PC-3 (cell line): Measurements from ENCODE around the gene SLC12A2. TPM values are rescaled to one million over a fixed set of nuclear protein-coding genes. Genes with fewer than 3 reads are reported as not detected.

Source experiments
- ATAC-seq: fragments of 200-7000 bp; cut with Tn5 transposase; 2 replicates; pipeline ENCODE4 v1.9.1; 2020; ENCODE audit warnings: mild to moderate bottlenecking, moderate library complexity
- BruUV-seq: library from RNA; stranded (reverse); fragments of 400-500 nt; replicated peaks from 2 replicates; lab custom pipeline; 2021; lab: Mats Ljungman, UMichigan
- CTCF ChIA-PET: fragments of 300-600 bp; sonication (Branson Sonifier 250); formaldehyde crosslinking; loops from one replicate; lab custom pipeline; 2022; ENCODE audit warnings: antibody characterized with exemption; lab: Charles Lee
- POLR2A ChIA-PET: fragments of 300-600 bp; sonication (Branson Sonifier 250); formaldehyde crosslinking; loops from one replicate; lab custom pipeline; 2022; ENCODE audit warnings: antibody characterized with exemption; ENCODE audit not compliant: unreplicated experiment; lab: Charles Lee
- DNase-seq: peaks from one replicate; pipeline ENCODE4 v3.0.0-alpha.2; 2015
- H2AFZ ChIP-seq: fragments of 300-600 bp; sonication (generic); 2 replicates; pipeline ENCODE4 v1.6.0; 2016; ENCODE audit warnings: antibody characterized with exemption, low read length
- H3F3A ChIP-seq: fragments of 300-600 bp; sonication (generic); one replicate; pipeline ENCODE4 v1.6.0; 2017; ENCODE audit warnings: antibody characterized with exemption, low read length, control low read depth, mild to moderate bottlenecking; ENCODE audit not compliant: unreplicated experiment
- H3K27ac ChIP-seq: fragments of 300-600 bp; sonication (generic); 2 replicates; pipeline ENCODE4 v1.5.1; 2016; ENCODE audit warnings: mild to moderate bottlenecking, low read length
- H3K27me3 ChIP-seq: fragments of 300-600 bp; sonication (generic); 2 replicates; pipeline ENCODE4 v1.6.1; 2016; ENCODE audit warnings: low read length, mixed read lengths
- H3K36me3 ChIP-seq: fragments of 300-600 bp; sonication (generic); 2 replicates; pipeline ENCODE4 v1.6.1; 2016; ENCODE audit warnings: low read depth, mixed run types, low read length, mixed read lengths
- H3K4me1 ChIP-seq: fragments of 300-600 bp; sonication (generic); 2 replicates; pipeline ENCODE4 v1.5.1; 2016; ENCODE audit warnings: low read length; ENCODE audit not compliant: insufficient read depth
- H3K4me2 ChIP-seq: fragments of 300-600 bp; sonication (generic); 2 replicates; pipeline ENCODE4 v1.6.0; 2016; ENCODE audit warnings: low read length
- H3K4me3 ChIP-seq: fragments of 300-600 bp; sonication (generic); 2 replicates; pipeline ENCODE4 v1.5.1; 2016; ENCODE audit warnings: mild to moderate bottlenecking, low read length, mixed read lengths
- H3K79me2 ChIP-seq: fragments of 300-600 bp; sonication (generic); 2 replicates; pipeline ENCODE4 v1.6.1; 2017; ENCODE audit warnings: low read length, mixed read lengths
- H3K9ac ChIP-seq: fragments of 300-600 bp; sonication (generic); 2 replicates; pipeline ENCODE4 v1.6.0; 2016; ENCODE audit warnings: mild to moderate bottlenecking, low read length
- H3K9me2 ChIP-seq: fragments of 300-600 bp; sonication (generic); replicated peaks from 2 replicates; pipeline ENCODE4 v1.6.1; 2016; ENCODE audit warnings: mixed run types, low read length, mixed read lengths
- H3K9me3 ChIP-seq: fragments of 300-600 bp; sonication (generic); 2 replicates; pipeline ENCODE4 v1.6.1; 2016; ENCODE audit warnings: low read length, mixed read lengths
- H4K20me1 ChIP-seq: fragments of 300-600 bp; sonication (generic); 2 replicates; pipeline ENCODE4 v1.6.1; 2016; ENCODE audit warnings: low read length, mixed read lengths
- CTCF ChIP-seq: fragments of 300-600 bp; sonication (generic); conservative IDR thresholded peaks from 2 replicates; pipeline ENCODE4 v1.5.1; 2017; ENCODE audit warnings: antibody characterized with exemption, low read depth, mild to moderate bottlenecking, low read length
- EZH2 ChIP-seq: fragments of 300-600 bp; sonication (generic); IDR thresholded peaks from one replicate; pipeline ENCODE4 v1.6.1; 2017; ENCODE audit warnings: antibody characterized with exemption, mild to moderate bottlenecking, low read length; ENCODE audit not compliant: unreplicated experiment
- EZH2phosphoT487 ChIP-seq: fragments of 300-600 bp; sonication (generic); IDR thresholded peaks from 2 replicates; pipeline ENCODE4 v1.6.1; 2018; ENCODE audit warnings: mild to moderate bottlenecking, antibody characterized with exemption, low read length, borderline replicate concordance
- intact Hi-C: fragments of 100-400 bp; cut with micrococcal nuclease; formaldehyde crosslinking; loops from 2 replicates; pipeline ENCODE4 v1.9.0; 2023
- total RNA-seq: library from RNA; depleted of rRNA; stranded (reverse); fragments of >200 nt; gene quantifications from 2 replicates; pipeline ENCODE4 v1.2.3, GENCODE V29; 2014

The SLC12A2 gene
- total RNA-seq, 1 experiment from 2014 or later: 33.9 TPM

GRCh38 chr5:128228521-128228920 is 145.0 kb downstream of the SLC12A2 start:
- H3K9ac ChIP-seq: peak overlapping the region; percentile 59
- ATAC-seq (peak; percentile 53), DNase-seq (peak; percentile 75)
- no peaks in the 10 kb centered on the region for H3K27me3 ChIP-seq
- H3K36me3 ChIP-seq: no peaks in the 10 kb centered on the region
- H3F3A ChIP-seq: no peaks in the 10 kb centered on the region
- POLR2A ChIA-PET: interaction anchor here (0.6 kb wide), 1 partner anchor 166 kb away, joined by 3 read pairs; no protein-coding TSS in a partner anchor
- H3K79me2 ChIP-seq: no peaks in the 10 kb centered on the region
- H2AFZ ChIP-seq: 0 out of 2 replicates have a peak overlapping the region, but pooled peaks have one; percentile 31
- peak overlapping the region; percentile 62 for H3K4me2 ChIP-seq
- no peaks in the 10 kb centered on the region for H4K20me1 ChIP-seq
- no peak overlapping the region; the same call in 1 of the 2 replicates for H3K4me3 ChIP-seq
- CTCF ChIA-PET: interaction anchor here (1.0 kb wide), 1 partner anchor 270 kb away, joined by 3 read pairs; no protein-coding TSS in a partner anchor
- no peaks in the 10 kb centered on the region for H3K9me2 ChIP-seq
- peak overlapping the region; percentile 89 for H3K27ac ChIP-seq
- BruUV-seq: TSS peak; percentile 84
- no peaks in the 10 kb centered on the region for H3K9me3 ChIP-seq
- peaks cover 22% of the 10 kb centered on the region for H3K4me1 ChIP-seq
- intact Hi-C loops: loop anchor here (1.0 to 5.0 kb wide), 5 partner anchors 11 to 509 kb away; no protein-coding TSS in a partner anchor
- TF ChIP-seq EZH2 (no peak), EZH2phosphoT487 (no peak), CTCF (no peak)

GRCh38 chr5:128234928-128235641 is 151.5 kb downstream of the SLC12A2 start:
- no peak overlapping the region for H3K27ac ChIP-seq
- H3F3A ChIP-seq: no peaks in the 10 kb centered on the region
- H3K9me2 ChIP-seq: no peaks in the 10 kb centered on the region
- H3K4me1 ChIP-seq: no peaks in the 10 kb centered on the region
- no peaks in the 10 kb centered on the region for H4K20me1 ChIP-seq
- no peaks in the 10 kb centered on the region for H3K9me3 ChIP-seq
- ATAC-seq: no peak
- H2AFZ ChIP-seq: no peak overlapping the region
- H3K27me3 ChIP-seq: no peaks in the 10 kb centered on the region
- H3K36me3 ChIP-seq: no peaks in the 10 kb centered on the region
- H3K79me2 ChIP-seq: no peaks in the 10 kb centered on the region
- ChIA-PET POLR2A (no interaction called here), CTCF (no interaction called here)
- H3K4me2 ChIP-seq: no peak overlapping the region
- BruUV-seq: no TSS peak
- TF ChIP-seq EZH2phosphoT487 (no peak), EZH2 (no peak), CTCF (no peak)
- H3K4me3 ChIP-seq: no peak overlapping the region
- H3K9ac ChIP-seq: no peak overlapping the region
- intact Hi-C loops: no loop called here
- no peak for DNase-seq

GRCh38 chr5:128236334-128236733 is 152.8 kb downstream of the SLC12A2 start:
- DNase-seq: no peak
- Histone ChIP-seq H2AFZ (no peak overlapping the region), H3F3A (no peaks in the 10 kb centered on the region), H3K9me3 (no peaks in the 10 kb centered on the region), H3K27ac (no peak overlapping the region), H3K9me2 (no peaks in the 10 kb centered on the region), H3K4me1 (no peaks in the 10 kb centered on the region), H3K79me2 (no peaks in the 10 kb centered on the region), H3K9ac (no peak overlapping the region), H3K4me2 (no peak overlapping the region), H3K36me3 (no peaks in the 10 kb centered on the region), H4K20me1 (no peaks in the 10 kb centered on the region), H3K4me3 (no peak overlapping the region), H3K27me3 (no peaks in the 10 kb centered on the region)
- no peak for ATAC-seq
- intact Hi-C loops: no loop called here
- ChIA-PET CTCF (no interaction called here), POLR2A (no interaction called here)
- BruUV-seq: no TSS peak
- TF ChIP-seq EZH2phosphoT487: no peak
- no peak for TF ChIP-seq CTCF
- no peak for TF ChIP-seq EZH2
